ENCODE results near the gene SMIM14. TPM values are rescaled to one million over a fixed set of nuclear protein-coding genes. Genes with fewer than 3 reads are reported as not detected.

Gene SMIM14
- total and polyA plus RNA-seq, 2 of the 8 experiments (the other 6 are each of a cell fraction or from before 2014, with no cell fraction given): 29.1 to 31.0 TPM

- TF ChIP-seq RXRA (IDR thresholded peaks at IDR 0.05; ENCODE audit: insufficient read depth, low read depth, low read length) (no peak), BCL11A (IDR thresholded peaks at IDR 0.05; ENCODE audit: low read depth in 2 of 2, low read length in 2 of 2) (no peak)
These were observed 21.1 kb downstream of the SMIM14 start (continued) for GRCh38 chr4:39617534-39617933.
